ENCODE results near the gene LRRN2.

The LRRN2 gene

DNA sequence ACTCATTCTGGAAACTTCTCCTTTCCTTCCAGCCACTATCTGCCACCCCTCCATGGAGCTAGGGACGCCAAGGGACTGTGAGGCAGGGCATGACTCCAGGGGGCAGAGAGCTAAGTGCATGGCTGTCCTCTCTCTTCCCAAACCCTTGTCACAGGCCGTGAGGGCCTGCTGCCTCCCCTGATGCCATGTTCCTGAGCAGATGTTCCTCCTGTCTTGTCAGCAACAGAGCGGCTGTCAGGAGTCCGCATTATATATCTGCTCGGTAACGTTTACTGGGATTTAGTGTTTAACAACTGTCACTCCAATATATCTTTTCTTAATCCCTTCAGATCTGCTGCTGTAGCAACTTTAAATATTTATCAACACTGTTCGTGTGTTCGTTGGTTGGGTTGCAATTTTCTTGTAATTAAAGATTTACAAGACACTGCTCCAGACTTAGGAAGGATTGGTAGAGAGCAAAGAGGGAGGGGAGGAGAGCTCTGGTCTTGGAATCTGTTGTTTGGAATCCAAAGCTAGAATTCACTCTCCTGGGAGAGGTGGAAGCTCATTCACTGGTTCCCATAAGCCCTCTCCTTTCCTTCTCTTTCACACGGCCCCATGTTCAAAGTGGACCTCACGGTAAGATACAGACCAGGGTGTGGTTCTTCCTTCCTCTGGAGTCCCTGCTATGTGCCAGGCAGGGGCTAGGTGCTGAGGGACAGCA lies 93.1 kb downstream of the LRRN2 start:
- no peak for DNase-seq

DNA sequence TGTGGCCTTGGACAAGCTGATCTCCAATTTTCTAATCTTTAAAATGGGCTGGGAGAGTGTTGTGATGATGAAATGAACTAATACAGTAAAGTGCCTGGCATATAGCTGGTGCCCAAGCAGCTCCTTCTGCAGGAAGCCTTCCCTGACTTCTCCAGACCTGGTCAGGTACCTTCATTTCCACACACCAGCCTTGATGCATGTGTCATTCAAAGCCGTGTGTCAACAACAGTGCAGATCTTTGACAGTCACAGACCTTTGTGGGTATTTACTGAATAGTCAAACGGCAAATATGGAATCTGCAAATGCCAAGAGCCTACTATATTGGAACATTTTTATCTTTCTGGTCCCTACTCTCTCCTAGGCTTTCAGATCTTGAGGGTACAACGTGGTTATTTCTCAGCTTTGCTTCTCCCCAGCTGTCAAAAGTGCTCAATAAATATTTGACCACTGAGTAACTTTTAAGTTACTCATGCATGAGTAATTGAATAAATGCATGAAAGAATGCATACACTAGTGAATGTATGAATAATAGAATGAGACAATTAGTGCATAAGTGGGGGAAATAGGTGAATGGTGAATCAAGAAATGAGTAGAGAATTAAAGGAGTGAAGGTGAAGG lies 94.0 kb downstream of the LRRN2 start:
- peak; percentile 80 for DNase-seq

DNA sequence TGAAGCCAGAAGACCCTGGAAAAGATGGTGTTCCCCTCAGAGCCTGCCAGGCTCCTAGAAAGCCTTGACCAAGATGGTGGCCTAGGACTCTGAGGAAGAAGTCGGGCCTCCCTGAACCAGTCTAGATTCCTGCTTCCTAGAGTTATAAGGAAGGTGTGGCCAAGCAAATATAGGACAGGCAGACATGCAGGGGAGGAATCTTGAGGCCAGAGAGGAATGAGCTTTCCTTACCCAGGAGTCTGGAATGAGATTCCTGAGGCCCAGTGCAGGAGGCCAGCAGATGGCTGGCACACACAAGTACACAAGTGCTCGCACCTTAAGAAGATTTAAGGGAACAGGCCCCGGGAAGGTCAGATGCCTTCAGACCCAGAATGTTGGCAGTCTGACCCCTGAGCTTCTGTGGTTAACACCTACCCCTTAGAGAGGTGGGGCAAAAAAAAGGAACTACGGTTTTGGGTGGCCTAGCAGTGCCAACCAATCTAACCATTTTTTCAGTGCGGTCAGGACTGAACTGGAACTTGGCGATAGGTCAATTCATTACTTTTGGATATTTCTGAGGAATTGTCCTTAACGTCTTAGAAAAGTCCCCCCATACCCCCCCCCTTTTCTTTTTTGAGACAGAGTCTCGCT lies 96.0 kb downstream of the LRRN2 start:
- DNase-seq = peak; percentile 39

DNA sequence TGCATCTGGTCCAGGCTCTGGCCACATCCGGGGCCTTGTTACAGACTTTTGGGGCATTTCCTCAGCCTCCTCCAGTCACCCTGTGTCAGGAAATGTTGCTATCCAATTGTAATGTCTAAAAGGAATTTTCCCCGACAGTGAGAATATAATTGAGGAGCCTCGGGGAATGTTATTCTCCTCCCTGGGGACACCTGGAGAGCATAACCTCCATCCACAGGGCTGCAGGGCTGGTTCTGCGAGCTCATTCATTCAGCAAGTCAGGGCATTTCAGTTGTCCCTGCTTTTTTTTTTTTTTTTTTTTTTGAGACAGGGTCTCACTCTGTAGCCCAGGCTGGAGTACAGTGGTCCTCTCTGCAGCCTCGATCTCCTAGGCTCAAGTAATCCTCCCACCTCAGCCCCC lies 96.7 kb downstream of the LRRN2 start:
- DNase-seq = no peak

DNA sequence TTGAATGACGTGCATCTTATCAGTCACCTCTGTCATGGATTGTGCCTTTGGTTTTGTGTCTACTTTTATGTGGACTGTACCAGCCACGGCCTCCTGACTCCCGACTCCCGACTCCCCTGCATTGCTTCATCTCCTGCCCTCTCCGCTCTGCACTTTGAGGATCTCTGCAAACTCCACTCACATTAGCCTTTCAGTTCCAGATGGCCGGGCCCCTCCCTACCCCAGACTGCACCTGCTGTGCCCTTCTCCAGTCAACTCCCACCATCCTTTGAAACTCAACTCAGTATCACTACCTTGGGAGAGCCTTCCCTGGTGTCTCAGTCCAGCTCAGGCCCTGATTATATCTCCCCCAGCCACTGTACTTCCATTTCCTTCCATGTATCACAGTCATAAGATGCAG lies 97.9 kb downstream of the LRRN2 start:
- DNase-seq = no peak

DNA sequence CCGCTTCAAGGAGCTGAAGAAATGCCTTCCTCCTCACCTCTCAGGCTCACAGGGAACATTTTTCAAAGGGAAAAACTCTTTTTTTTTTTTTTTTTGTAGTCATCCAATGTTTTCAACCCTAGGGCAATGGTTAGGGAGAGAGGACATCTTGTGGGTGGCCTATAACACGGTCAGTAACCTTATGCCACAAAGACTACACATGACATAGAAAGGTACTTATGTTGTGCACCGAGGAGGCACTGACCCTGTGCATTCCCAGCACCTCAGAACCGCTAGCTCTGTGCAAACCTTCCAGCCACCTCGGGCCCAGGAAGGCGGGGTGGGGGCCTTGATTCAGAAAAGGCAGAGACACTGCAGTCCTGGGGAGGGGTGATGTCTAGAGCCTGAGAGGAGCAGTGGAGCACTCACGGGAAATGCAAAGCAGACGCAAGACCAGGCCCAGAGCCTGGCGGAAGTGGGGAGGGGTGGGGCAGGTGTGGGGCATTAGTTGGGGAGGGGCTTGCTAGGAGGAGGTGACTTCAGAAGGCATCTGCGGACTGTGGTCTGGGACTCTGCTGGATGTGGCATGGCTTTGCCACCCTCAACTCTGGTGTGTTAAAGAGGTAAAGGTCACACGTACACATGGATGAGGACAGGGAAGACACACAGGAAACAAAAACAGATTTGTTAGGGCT lies 100.7 kb downstream of the LRRN2 start:
- no peak for DNase-seq

DNA sequence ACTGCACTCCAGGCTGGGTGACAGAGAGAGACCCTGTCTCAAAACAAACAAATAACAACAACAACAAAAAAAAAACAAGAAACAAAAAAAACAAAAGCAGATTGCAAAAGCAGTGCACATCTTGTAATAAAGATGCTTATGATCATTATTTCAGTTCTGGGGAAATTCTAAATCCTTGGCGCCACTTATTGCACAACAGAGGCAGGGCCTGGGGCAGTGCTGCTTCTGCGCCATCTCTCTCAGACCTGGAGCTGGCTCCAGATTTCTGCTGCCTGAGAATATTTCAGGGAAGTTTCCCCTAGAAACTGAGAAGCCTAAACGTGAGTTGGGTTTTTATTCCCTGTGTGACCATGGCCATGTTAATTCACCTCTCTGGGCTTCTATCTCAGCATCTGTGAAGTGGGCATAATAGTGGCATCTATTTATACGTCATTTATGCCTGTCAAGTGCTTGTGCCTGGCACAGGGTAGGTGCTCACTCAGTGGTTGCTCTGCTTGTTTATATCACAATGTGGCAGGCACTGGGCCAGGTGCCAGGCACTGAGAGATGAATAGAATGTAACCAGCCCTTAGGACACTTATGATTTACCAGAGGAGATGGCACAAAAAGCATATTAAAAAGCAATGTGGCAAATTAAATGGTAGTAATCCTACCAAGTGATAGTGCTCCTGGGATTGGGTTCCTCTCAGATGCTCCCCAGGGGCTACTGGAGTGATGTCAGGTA lies 101.5 kb downstream of the LRRN2 start:
- no peak for DNase-seq

DNA sequence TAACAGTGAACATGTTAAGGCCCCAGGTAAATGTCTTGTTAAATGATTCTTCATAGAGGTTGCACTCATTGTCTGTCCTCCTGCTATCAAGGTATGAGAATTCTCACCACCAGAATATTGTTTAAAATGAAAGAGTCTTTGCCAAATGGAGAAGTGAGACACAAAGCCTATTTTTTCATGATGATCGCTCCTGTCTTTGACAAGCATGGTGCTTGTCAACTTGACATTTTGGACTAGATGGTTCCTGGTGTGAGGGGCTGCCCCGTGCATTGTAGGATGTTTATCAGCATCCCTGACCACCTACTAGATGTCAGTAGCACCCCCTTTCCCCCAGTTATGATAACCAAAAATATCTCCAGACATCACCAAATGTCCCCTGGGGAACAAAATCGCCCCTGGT lies 103.8 kb downstream of the LRRN2 start:
- DNase-seq = no peak

DNA sequence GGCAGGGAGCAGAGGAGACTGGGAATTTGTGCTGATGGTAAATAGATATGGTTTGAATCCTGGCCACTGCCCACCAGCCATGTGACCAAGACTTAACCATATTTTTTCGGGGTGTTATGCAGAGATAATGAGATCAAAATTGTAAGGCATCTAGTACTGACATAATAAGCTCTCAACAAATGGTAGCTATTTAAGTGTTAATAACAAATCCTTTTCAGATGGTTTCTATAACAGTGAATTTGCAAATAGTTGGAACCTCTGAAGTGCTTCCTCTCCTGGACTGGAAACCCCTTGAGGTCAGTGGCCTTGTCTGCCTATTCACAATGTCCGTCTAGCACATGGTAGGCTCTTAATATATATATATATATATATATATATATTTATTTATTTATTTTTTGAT lies 104.7 kb downstream of the LRRN2 start:
- DNase-seq = no peak

DNA sequence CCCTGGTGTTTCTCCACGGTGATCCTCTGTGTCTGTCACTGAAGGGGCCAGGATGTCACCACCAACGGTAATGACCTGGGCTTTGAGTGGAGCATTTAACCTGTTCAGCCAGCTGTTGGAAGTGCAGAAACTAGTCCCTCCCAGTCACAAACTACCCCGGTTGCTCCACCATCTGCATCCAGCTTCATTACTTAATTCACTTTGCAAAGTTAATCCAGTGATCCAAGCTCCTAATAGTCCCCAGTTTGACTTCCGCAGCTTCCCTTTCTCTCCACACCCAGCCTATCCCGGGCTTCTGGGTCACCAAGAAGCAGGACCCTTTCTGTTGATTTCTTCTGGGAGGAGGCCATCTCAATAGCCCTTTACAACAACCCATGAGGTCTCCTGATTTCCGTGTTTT lies 105.9 kb downstream of the LRRN2 start:
- DNase-seq = no peak

DNA sequence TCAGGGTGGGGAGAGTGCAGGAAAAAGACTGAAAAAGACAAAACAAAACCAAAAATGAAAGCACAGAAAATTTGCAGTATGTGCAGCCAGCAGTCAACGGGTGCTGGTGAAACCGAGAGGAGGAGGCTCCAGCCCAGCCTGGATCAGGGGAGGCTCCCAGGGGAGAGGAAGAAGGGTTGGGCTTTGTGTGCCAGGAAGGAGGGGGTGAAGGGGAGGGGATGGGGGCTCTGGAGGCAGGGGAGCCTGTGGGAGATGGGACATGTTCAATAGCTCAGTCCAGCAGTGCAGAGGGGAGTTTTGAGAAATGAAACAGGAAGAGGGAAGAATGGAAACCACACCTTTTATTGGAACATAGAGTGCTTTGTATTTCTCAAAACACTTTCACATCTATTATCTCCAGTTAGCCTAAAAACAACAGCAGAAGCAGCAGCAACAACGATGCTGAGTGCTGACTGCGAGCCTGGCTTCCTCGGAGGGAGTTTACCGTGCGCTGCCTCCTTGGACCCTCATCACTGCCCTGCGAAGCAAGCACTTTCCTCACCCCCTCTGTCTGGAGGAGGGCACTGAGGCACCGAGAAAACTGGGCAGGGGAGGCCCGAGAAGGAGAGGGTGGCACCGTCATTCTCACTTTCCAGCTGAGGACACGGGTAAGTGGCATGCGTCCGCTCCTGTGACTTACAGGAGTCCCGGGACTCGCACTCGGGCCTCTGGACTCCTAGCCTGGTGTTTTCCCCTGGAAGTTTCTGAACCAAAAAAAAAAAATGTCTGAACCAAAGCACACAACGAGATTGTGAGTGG lies 106.5 kb downstream of the LRRN2 start:
- DNase-seq = peak; percentile 12

DNA sequence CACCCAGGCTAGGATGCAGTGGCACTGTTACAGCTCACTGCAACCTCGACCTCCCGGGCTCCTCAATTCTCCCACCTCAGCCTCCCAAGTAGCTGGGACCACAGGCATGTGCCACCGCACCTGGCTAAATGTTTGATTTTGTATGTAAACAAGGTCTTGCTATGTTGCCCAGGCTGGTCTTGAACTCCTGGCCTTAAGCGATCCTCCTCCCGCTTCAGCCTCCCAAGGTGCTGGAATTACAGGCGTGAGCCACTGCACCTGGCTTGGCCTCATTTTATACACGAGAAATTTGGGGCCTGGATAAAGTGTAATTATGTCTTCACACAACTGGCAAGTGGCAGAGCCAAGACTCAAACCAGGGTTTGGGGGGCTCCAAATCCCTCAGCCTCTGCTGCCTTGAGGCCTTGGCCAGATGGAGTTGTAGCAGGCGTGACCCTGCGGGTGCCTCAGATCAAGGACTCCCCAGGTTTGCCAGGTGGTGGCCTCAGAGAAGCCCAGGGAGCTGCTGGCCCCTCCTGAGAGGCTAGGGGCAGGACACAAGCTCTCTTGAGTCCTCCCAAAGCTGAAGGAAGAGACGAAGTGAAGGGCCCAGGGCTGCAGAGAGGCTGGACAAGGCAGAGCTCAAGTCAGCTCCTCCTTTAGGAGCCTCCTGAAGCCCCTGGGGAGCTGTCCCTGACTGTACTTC lies 107.6 kb downstream of the LRRN2 start:
- DNase-seq = no peak

DNA sequence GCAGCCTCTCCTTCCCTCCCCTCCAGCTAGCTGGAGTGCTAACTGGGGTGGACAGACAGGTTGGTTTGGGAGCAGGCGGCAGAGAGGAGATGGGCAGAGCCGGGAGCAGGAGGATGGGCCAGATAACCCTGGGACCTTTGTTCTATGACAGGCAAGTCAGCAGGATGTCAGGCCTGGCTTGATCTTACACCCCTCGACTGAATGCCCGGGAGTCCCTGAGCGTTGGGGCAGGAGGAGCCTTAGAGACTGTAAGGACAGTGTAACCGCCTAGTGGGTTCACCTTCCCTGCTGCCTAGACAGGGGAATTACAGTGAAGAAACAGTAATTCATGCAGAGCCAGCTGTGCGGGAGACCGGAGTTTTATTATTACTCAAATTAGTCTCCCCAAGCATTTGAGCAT lies 109.1 kb downstream of the LRRN2 start:
- DNase-seq = no peak

DNA sequence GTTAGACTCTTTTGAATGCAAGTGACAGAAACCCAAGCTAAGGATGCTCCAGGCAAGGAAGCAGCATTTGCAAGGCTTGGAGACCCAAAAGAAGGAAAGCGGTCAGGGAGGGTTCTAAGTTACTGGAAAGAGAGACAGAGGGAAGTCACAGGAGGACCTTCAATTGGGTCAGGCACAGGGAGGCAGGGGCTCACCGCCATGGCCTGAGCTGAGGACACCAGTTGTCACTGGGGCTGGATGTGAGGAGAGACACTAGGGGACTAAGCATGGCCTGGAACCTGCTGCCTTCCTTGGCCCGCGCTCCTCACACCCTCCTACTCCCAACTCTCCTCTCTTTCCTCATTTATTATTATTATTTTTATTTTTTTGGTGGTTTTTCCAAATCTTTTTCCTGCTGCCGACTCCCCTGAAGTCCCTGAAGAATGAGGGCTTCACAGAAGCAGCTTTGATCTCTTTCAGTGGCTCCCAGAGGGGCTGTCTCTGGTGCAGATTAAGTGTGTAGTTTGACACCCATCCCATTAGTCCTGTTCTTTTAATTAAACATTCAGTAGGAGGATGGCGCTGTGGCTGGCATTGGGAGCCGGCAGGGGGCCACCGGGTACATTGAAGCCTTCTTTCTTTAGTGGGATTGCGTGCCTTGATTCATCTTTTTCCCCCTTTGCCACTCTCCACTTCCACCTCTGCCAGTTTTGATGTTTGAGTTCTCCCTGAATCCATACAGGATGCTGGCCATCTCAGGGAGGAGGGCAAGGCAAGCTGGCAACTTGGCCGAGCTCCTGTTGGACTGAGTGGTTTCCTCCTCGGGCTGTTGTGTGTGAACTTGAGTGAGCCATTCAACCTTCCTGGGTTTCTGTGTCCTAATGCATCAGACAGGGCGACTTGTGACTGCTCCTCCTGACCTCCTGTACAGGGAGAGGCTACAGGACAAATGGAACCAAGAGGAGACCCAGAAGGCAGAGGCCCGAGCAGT lies 110.0 kb downstream of the LRRN2 start:
- no peak for DNase-seq

DNA sequence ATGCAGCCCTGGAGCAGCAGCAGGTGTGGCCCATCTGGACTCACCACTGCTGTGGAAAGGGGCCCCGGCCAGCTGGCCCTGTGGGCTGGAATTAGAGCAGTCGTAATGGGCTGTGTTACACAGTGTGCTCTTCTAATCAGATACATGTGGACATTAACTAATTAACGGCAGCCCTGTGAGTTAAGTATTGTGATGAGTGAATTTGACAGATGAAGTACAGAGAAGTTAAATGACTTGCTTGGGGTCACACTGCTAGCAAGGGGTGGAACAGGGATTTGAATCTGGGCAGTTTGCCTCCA lies 110.7 kb downstream of the LRRN2 start:
- DNase-seq = no peak

DNA sequence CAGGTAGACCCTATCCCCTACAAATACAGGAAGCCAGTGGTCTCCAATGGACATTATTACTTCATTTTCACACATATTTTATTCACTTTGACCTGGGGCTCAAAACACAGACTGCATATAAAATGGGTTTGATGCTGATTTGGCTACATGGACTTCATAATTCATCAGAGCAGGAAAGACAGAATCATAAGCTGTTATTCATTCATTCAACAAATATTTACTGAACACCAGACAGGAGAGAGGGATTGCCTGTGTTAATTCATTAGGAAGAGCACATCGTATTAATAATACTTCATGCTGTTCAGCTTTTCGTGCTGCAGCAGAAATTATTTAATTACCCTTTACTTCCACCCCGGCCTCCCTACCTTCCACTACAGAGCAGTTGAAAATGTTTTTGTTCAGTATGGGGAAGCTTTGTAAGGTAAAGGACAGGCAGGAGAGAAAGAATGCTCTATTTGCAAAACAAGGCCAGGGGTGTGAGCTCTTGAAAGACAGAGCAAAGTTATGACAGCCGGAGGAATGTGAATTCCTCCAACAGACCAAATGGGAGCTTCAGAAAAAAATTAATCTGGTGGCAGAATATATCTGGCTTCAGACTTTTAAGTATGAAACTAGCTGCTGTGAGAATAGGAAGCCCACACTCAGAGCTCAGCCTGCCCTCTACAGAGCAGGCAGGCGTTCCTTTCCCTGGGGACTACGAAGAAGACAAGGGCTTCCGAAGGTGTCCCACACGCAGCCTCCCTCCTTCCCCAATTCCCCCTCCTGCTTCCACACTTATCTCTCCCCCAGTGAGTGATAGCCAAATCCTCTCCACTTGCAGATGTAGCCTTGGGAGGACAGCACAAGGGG lies 111.3 kb downstream of the LRRN2 start:
- peak; percentile 9 for DNase-seq

DNA sequence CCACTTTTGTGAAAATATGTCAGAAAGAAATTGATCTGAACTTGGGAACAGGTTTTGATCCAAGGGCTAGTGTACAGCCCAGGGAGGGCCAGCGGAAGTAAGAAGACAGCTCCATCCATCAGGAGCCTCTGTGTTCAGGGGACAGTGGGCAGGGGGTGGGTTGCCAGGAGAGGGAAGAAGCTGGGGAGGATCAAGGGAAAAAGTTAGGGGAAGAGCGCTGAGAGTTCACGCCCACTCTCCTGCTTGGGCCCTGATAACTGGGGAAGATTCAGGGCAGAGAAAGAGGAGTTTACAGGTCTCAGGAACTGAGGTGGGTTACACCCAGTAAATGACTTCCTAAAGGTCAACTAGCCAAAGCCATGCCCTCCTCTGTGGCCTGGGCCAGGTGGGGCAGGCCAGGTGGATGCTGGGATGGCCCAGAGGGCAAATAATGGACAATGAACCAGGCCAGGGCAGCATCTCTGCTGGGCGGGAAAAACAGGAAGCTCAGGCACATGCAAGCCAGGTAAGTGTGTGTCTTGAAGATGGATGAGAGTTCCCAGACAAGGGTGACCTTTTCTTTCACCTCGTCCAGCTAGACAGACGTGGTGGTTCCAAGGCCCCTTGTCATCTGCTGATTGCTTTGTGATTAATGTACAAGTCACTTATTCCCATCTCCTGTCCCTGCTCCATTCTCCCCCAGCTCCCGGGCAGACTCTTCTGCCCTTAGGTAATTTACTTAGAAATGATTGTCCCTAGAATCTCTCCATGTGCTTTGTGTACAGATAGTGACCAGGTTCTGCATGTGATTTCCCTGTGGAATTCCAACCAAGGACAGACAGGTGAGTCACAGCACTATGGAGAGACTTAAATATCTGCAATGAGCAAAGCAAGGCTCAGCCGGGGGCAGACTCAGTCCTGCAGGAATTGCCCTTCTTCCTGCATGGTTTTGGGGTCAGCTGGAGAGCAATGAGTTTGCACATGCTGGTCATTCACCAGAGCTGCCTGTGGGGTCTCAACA lies 112.3 kb downstream of the LRRN2 start:
- peak; percentile 49 for DNase-seq

DNA sequence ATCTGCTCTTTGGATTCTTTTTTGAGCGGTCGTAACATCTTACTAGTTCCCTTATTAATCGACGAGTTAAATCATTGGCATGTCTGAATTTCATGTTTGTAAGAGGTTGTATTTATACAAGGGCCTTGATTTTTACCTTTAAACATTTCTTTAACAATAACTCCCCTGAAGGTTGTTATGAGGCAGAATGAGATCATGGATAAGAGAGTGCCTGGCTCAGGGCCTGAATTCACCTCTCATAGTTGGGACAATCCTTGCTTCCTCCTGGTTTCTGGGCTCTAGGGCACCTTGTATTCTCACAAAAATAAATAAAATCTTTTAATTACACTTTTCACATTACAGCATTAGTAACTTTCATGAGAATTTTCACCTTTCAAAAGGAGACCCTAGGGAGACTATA lies 113.9 kb downstream of the LRRN2 start:
- DNase-seq = no peak
